Erythroblast (primary cell): ENCODE measurements around the gene COL24A1.

Experiments
- GATA1 ChIP-seq: IDR thresholded peaks from 2 replicates; pipeline ENCODE4 v1.6.1; 2011; ENCODE audit warnings: low read depth, mild to moderate bottlenecking, control low read depth, low read length, moderate library complexity
- POLR2A ChIP-seq: IDR thresholded peaks from 2 replicates; pipeline ENCODE4 v1.6.1; 2011; ENCODE audit warnings: mild to moderate bottlenecking, low read length

DNA sequence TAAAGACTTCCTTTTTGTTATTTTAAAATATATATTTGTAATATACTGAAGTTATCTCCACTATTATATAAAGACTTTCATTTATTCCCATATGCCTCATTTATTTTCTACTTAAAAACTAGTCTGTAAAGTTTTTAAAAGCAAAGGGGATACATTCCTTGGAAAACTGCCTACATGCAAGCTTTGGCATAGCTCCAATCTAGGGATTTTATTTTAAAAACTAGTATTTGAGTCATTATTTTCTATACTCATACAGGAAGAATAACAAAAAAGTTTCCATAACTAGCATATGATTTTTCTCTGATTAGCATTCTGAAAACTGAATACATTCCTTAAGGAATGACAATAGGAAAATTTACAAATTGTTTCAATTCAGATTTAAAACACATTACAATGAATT, 88.9 kb downstream of the COL24A1 start:
- TF ChIP-seq POLR2A (no peak), GATA1 (no peak)
